ENCODE measurements around the gene DOCK4.

The DOCK4 gene

GRCh38 chr7:111900283-111900682 lies 305.9 kb downstream of the DOCK4 start:
- TF ChIP-seq, protein P1, sequence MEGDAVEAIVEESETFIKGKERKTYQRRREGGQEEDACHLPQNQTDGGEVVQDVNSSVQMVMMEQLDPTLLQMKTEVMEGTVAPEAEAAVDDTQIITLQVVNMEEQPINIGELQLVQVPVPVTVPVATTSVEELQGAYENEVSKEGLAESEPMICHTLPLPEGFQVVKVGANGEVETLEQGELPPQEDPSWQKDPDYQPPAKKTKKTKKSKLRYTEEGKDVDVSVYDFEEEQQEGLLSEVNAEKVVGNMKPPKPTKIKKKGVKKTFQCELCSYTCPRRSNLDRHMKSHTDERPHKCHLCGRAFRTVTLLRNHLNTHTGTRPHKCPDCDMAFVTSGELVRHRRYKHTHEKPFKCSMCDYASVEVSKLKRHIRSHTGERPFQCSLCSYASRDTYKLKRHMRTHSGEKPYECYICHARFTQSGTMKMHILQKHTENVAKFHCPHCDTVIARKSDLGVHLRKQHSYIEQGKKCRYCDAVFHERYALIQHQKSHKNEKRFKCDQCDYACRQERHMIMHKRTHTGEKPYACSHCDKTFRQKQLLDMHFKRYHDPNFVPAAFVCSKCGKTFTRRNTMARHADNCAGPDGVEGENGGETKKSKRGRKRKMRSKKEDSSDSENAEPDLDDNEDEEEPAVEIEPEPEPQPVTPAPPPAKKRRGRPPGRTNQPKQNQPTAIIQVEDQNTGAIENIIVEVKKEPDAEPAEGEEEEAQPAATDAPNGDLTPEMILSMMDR (IDR thresholded peaks at IDR 0.05; ENCODE audit: unreplicated experiment in 3 of 3), result no peak
- H3K27ac Mint-ChIP-seq, result no peak overlapping the region
- no peaks in the 10 kb centered on the region for H3K27me3 Mint-ChIP-seq (ENCODE audit: low read depth)
- H3K9me3 Mint-ChIP-seq, result no peaks in the 10 kb centered on the region
- peaks cover 60% of the 10 kb centered on the region for H3K36me3 Mint-ChIP-seq (ENCODE audit: low read depth)
- H3K4me3 Mint-ChIP-seq, result no peak overlapping the region
- H3K4me1 Mint-ChIP-seq, result no peaks in the 10 kb centered on the region

DNA sequence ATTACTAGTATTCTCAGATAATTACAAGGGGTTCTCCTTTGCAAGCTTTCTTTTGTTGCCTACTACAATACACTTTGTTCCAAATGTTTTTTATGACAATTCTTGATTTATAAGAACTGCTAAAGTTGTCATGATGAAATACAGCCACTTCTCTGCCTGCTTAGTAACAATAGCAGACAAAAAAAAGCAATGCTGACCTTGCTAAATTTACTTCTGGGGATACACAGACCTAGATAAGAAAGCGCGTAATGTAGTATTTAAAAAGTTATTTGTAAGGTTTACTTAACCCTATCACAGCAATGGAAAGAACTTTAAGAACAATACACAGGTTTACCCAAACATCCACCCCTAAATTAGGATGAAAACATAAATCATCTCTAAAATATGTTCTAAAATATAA lies 311.1 kb downstream of the DOCK4 start:
- Mint-ChIP-seq H3K4me3 (no peak overlapping the region), H3K36me3 (ENCODE audit: low read depth) (peaks cover 48% of the 10 kb centered on the region), H3K9me3 (no peaks in the 10 kb centered on the region), H3K4me1 (no peaks in the 10 kb centered on the region), H3K27me3 (ENCODE audit: low read depth) (no peaks in the 10 kb centered on the region), H3K27ac (no peak overlapping the region)
- TF ChIP-seq, protein P1 (IDR thresholded peaks at IDR 0.05; ENCODE audit: unreplicated experiment in 3 of 3), result no peak

- Mint-ChIP-seq H3K4me1 (no peaks in the 10 kb centered on the region), H3K4me3 (no peak overlapping the region), H3K27me3 (ENCODE audit: low read depth) (no peaks in the 10 kb centered on the region), H3K36me3 (ENCODE audit: low read depth) (peaks cover 48% of the 10 kb centered on the region), H3K9me3 (no peaks in the 10 kb centered on the region), H3K27ac (no peak overlapping the region)
- TF ChIP-seq, protein P1 (IDR thresholded peaks at IDR 0.05; ENCODE audit: unreplicated experiment in 3 of 3), result no peak
Observed at GRCh38 chr7:111894518-111894917, 311.7 kb downstream of the DOCK4 start.

GRCh38 chr7:111893190-111893589 lies 313.0 kb downstream of the DOCK4 start:
- peaks cover 36% of the 10 kb centered on the region for H3K36me3 Mint-ChIP-seq (ENCODE audit: low read depth)
- H3K9me3 Mint-ChIP-seq, result no peaks in the 10 kb centered on the region
- TF ChIP-seq, protein P1 (IDR thresholded peaks at IDR 0.05; ENCODE audit: unreplicated experiment in 3 of 3), result no peak
- H3K27ac Mint-ChIP-seq, result no peak overlapping the region
- H3K27me3 Mint-ChIP-seq (ENCODE audit: low read depth), result no peaks in the 10 kb centered on the region
- no peaks in the 10 kb centered on the region for H3K4me1 Mint-ChIP-seq
- no peak overlapping the region for H3K4me3 Mint-ChIP-seq

GRCh38 chr7:111892588-111892987 lies 313.6 kb downstream of the DOCK4 start:
- H3K27me3 Mint-ChIP-seq (ENCODE audit: low read depth), result no peaks in the 10 kb centered on the region
- peaks cover 30% of the 10 kb centered on the region for H3K36me3 Mint-ChIP-seq (ENCODE audit: low read depth)
- H3K27ac Mint-ChIP-seq, result peak overlapping the region in 2 of 3 experiments; percentile 39 to 67
- H3K9me3 Mint-ChIP-seq, result no peaks in the 10 kb centered on the region
- H3K4me3 Mint-ChIP-seq, result no peak overlapping the region
- no peaks in the 10 kb centered on the region for H3K4me1 Mint-ChIP-seq
- TF ChIP-seq, protein P1 (IDR thresholded peaks at IDR 0.05; ENCODE audit: unreplicated experiment in 3 of 3), result no peak

DNA sequence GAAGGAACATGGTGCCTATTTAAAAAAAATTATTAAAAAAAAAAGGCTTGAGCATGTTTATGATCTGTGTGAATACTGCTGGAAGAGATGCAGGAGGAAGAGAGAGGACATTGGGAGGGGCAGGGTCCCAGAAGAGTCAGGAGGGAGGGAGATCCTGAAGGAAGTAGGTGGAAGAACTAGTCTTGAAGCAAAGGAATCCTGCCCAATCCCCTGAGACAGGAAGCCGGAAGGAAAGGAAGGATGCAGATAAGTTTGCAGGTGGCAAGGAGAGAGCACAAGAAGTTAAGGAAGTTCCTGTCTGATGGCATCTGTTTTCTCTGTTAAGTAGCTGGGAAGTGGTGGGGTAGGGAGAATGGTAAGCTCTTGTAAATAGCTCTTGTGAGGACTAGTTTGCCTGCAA lies 318.5 kb downstream of the DOCK4 start:
- H3K36me3 Mint-ChIP-seq (ENCODE audit: low read depth), result peaks cover 19% of the 10 kb centered on the region
- H3K9me3 Mint-ChIP-seq, result no peaks in the 10 kb centered on the region
- no peaks in the 10 kb centered on the region for H3K4me1 Mint-ChIP-seq
- TF ChIP-seq, protein P1 (IDR thresholded peaks at IDR 0.05; ENCODE audit: unreplicated experiment in 3 of 3), result no peak
- no peak overlapping the region for H3K4me3 Mint-ChIP-seq
- no peak overlapping the region for H3K27ac Mint-ChIP-seq
- H3K27me3 Mint-ChIP-seq (ENCODE audit: low read depth), result no peaks in the 10 kb centered on the region
